Caco-2 (cell line): Measurements from ENCODE around the gene HNF1A. TPM values are rescaled to one million over a fixed set of nuclear protein-coding genes. Genes with fewer than 3 reads are reported as not detected.

Source experiments
- BruUV-seq: library from RNA; stranded (reverse); fragments of 400-500 nt; replicated peaks from 2 replicates; lab custom pipeline; 2021; lab: Mats Ljungman, UMichigan
- CTCF ChIA-PET: fragments of 300-600 bp; sonication (Branson Sonifier 250); formaldehyde crosslinking; loops from one replicate; lab custom pipeline; 2022; ENCODE audit warnings: antibody characterized with exemption; lab: Charles Lee
- POLR2A ChIA-PET: fragments of 300-600 bp; sonication (Branson Sonifier 250); formaldehyde crosslinking; loops from one replicate; lab custom pipeline; 2022; ENCODE audit warnings: antibody characterized with exemption; lab: Charles Lee
- DNase-seq, 2 experiments: peaks; one replicate each; pipeline versions ENCODE4 v3.0.0 to v3.0.0-alpha.2; 2020 to 2022
- H3K27me3 ChIP-seq: replicated peaks from 2 replicates; pipeline ENCODE4 v1.6.0; 2011; ENCODE audit warnings: low read length; ENCODE audit not compliant: control insufficient read depth, insufficient read depth
- H3K36me3 ChIP-seq: 2 replicates; pipeline ENCODE4 v1.5.1; 2011; ENCODE audit warnings: low read length; ENCODE audit not compliant: control insufficient read depth, insufficient read depth
- H3K4me1 ChIP-seq: fragments of 250-450 bp; sonication (Bioruptor Pico); 2 replicates; pipeline ENCODE4 v1.5.1; 2020; ENCODE audit warnings: mild to moderate bottlenecking
- H3K4me3 ChIP-seq: 2 replicates; pipeline ENCODE4 v1.5.1; 2011; ENCODE audit warnings: low read depth, mild to moderate bottlenecking, control low read depth, low read length
- H3K9me3 ChIP-seq: fragments of 250-450 bp; sonication (Bioruptor Pico); 2 replicates; pipeline ENCODE4 v1.5.1; 2020; ENCODE audit warnings: mild to moderate bottlenecking, moderate library complexity
- H3K27ac Mint-ChIP-seq: one replicate; pipeline ENCODE4 v1.8.0; 2022; ENCODE audit warnings: mixed read lengths; ENCODE audit not compliant: unreplicated experiment
- H3K27me3 Mint-ChIP-seq: one replicate; pipeline ENCODE4 v1.8.0; 2022; ENCODE audit warnings: mixed read lengths; ENCODE audit not compliant: insufficient read depth, unreplicated experiment
- H3K36me3 Mint-ChIP-seq: one replicate; pipeline ENCODE4 v1.8.0; 2022; ENCODE audit warnings: mild to moderate bottlenecking, mixed read lengths; ENCODE audit not compliant: insufficient read depth, unreplicated experiment
- H3K4me1 Mint-ChIP-seq: one replicate; pipeline ENCODE4 v1.8.0; 2022; ENCODE audit warnings: low read depth, mixed read lengths; ENCODE audit not compliant: unreplicated experiment
- H3K4me3 Mint-ChIP-seq: one replicate; pipeline ENCODE4 v1.8.0; 2022; ENCODE audit warnings: mild to moderate bottlenecking, moderate library complexity, mixed read lengths; ENCODE audit not compliant: unreplicated experiment
- H3K9me3 Mint-ChIP-seq: one replicate; pipeline ENCODE4 v1.8.0; 2022; ENCODE audit warnings: mixed read lengths; ENCODE audit not compliant: unreplicated experiment
- CTCF ChIP-seq, 2 experiments: fragments of 200-600 bp in 1 of 2; IDR thresholded peaks; 1 replicate in 1 of 2; 2 replicates in 1 of 2; pipeline versions ENCODE4 v1.5.1 to v1.8.0; 2011 to 2022; ENCODE audit warnings: antibody characterized with exemption in 1 of 2, control low read depth in 1 of 2, inconsistent platforms in 1 of 2, low read depth in 1 of 2, low read length in 1 of 2, mild to moderate bottlenecking in 1 of 2, moderate library complexity in 1 of 2; ENCODE audit not compliant: insufficient read depth in 1 of 2, severe bottlenecking in 1 of 2, unreplicated experiment in 1 of 2
- intact Hi-C: fragments of 100-400 bp; cut with micrococcal nuclease; formaldehyde crosslinking; loops from one replicate; pipeline ENCODE4 v1.10.0; 2022; ENCODE audit not compliant: unreplicated experiment
- total RNA-seq: library from RNA; stranded (reverse); gene quantifications from 2 replicates; pipeline ENCODE4 v1.2.3, GENCODE V29; 2022

HNF1A gene
- total RNA-seq, 1 experiment from 2014 or later = 41.2 TPM

GRCh38 chr12:120989687-120990086, 11.3 kb downstream of the HNF1A start:
- CTCF ChIA-PET = no interaction called here
- no peaks in the 10 kb centered on the region for H3K27me3 Mint-ChIP-seq
- Histone ChIP-seq H3K4me1 (peaks cover 4% of the 10 kb centered on the region), H3K36me3 (peaks cover 5% of the 10 kb centered on the region), H3K27me3 (no peaks in the 10 kb centered on the region), H3K4me3 (no peak overlapping the region), H3K9me3 (no peaks in the 10 kb centered on the region)
- BruUV-seq = no TSS peak
- no peak overlapping the region for H3K27ac Mint-ChIP-seq
- H3K36me3 Mint-ChIP-seq = peaks cover 55% of the 10 kb centered on the region
- H3K4me1 Mint-ChIP-seq = peaks cover 13% of the 10 kb centered on the region
- no peak for TF ChIP-seq CTCF (IDR thresholded peaks at IDR 0.05; ENCODE audit: insufficient read depth in 1 of 2, low read depth in 1 of 2, low read length in 1 of 2, severe bottlenecking in 1 of 2, unreplicated experiment in 1 of 2)
- POLR2A ChIA-PET = interaction anchor here (1.1 kb wide), 1 partner anchor 9 kb away, joined by 3 read pairs; no protein-coding TSS in a partner anchor
- no peak overlapping the region for H3K4me3 Mint-ChIP-seq
- H3K9me3 Mint-ChIP-seq = peaks cover 17% of the 10 kb centered on the region
- intact Hi-C loops = no loop called here
- DNase-seq = no peak

DNA sequence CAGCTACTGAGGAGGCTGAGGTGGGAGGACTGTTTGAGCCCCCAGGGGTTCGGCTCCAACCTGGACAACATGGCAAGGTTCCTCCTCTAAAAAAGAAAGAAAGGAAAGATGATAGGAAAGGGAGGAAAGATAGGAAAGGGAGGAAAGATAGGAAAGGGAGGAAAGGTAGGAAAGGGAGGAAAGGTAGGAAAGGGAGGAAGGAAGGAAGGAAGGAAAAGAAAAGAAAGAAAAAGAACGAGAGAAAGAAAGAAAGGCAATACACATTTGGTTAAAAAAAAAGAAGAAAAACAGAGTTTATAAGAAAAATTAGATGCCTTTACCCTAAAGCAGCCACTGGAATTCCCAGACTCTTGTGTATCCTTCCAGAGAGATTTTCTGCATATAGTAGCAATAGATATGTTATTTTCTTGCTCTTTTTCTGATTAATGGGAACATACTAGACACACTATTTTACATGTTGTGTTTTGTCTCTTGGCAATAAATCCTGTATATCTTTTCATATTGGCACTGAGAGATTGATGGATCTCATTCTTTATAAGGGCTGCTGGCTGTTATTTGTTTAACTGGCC, 12.2 kb downstream of the HNF1A start:
- H3K4me1 ChIP-seq = no peaks in the 10 kb centered on the region
- no peaks in the 10 kb centered on the region for H3K27me3 ChIP-seq
- H3K36me3 ChIP-seq = peaks cover 9% of the 10 kb centered on the region
- no peak for TF ChIP-seq CTCF (IDR thresholded peaks at IDR 0.05; ENCODE audit: insufficient read depth in 1 of 2, low read depth in 1 of 2, low read length in 1 of 2, severe bottlenecking in 1 of 2, unreplicated experiment in 1 of 2)
- intact Hi-C loops = no loop called here
- H3K4me3 ChIP-seq = no peak overlapping the region
- ChIA-PET CTCF (no interaction called here), POLR2A (no interaction called here)
- BruUV-seq = no TSS peak
- no peak for DNase-seq
- Mint-ChIP-seq H3K9me3 (peaks cover 25% of the 10 kb centered on the region), H3K4me3 (no peak overlapping the region), H3K4me1 (peaks cover 13% of the 10 kb centered on the region), H3K27ac (no peak overlapping the region), H3K36me3 (peaks cover 62% of the 10 kb centered on the region), H3K27me3 (no peaks in the 10 kb centered on the region)
- no peaks in the 10 kb centered on the region for H3K9me3 ChIP-seq

GRCh38 chr12:120991965-120992364, 13.6 kb downstream of the HNF1A start:
- BruUV-seq = no TSS peak
- POLR2A ChIA-PET = no interaction called here
- CTCF ChIA-PET = no interaction called here

More at GRCh38 chr12:120991965-120992364, 13.6 kb downstream of the HNF1A start:
- no peak for TF ChIP-seq CTCF (IDR thresholded peaks at IDR 0.05; ENCODE audit: insufficient read depth in 1 of 2, low read depth in 1 of 2, low read length in 1 of 2, severe bottlenecking in 1 of 2, unreplicated experiment in 1 of 2)
- Mint-ChIP-seq H3K27ac (no peak overlapping the region), H3K27me3 (no peaks in the 10 kb centered on the region), H3K4me1 (peaks cover 7% of the 10 kb centered on the region), H3K36me3 (peaks cover 66% of the 10 kb centered on the region), H3K4me3 (no peak overlapping the region), H3K9me3 (peaks cover 25% of the 10 kb centered on the region)
- Histone ChIP-seq H3K27me3 (no peaks in the 10 kb centered on the region), H3K4me1 (no peaks in the 10 kb centered on the region), H3K36me3 (peaks cover 9% of the 10 kb centered on the region), H3K4me3 (no peak overlapping the region), H3K9me3 (no peaks in the 10 kb centered on the region)
- intact Hi-C loops = no loop called here
- DNase-seq = no peak
